ENCODE measurements around the gene PROM2. TPM values are rescaled to one million over a fixed set of nuclear protein-coding genes. Genes with fewer than 3 reads are reported as not detected.

PROM2 gene
- total RNA-seq, 1 donor from 2014 or later: 0.83 TPM

- no peak for DNase-seq (ENCODE audit: low spot score)
- intact Hi-C loops (cut with DNase I): no loop called here
Measured at GRCh38 chr2:95301876-95302641, 27.8 kb downstream of the PROM2 start.

GRCh38 chr2:95303191-95303919, 29.1 kb downstream of the PROM2 start:
- DNase-seq (ENCODE audit: low spot score): no peak
- intact Hi-C loops (cut with DNase I): no loop called here

DNA sequence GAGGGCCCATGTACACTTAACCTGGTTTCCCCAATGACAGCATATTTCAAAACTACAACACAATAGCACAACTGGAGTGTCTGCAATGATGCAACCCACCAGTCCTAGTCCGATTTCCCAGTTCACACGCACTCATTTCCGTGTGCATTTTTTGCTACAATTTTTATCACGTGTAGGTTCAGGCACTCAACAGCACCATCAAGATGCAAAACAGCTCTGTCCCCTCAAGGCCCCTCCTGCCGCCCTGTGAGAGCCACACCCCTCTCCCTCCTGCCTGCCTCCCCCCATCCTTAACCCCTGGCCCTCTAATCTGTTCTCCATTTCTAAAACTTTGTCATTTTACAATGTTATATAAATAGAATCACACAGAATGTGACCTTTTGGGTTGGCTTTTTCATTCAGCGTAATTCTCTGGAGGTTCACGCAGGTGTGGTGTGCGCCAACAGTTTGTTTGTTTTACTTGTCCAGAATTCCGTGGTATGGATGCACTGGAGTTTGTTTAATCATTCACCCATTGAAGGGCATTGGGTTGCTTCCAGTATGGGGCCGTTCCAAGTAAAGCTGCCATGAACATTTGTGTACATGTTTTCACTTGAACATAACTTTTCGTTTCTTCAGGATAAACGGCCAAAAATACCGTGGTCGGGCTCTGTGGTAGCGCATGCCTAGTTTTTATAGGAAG, 31.3 kb downstream of the PROM2 start:
- no peak for DNase-seq (ENCODE audit: low spot score)
- intact Hi-C loops (cut with DNase I): no loop called here

DNA sequence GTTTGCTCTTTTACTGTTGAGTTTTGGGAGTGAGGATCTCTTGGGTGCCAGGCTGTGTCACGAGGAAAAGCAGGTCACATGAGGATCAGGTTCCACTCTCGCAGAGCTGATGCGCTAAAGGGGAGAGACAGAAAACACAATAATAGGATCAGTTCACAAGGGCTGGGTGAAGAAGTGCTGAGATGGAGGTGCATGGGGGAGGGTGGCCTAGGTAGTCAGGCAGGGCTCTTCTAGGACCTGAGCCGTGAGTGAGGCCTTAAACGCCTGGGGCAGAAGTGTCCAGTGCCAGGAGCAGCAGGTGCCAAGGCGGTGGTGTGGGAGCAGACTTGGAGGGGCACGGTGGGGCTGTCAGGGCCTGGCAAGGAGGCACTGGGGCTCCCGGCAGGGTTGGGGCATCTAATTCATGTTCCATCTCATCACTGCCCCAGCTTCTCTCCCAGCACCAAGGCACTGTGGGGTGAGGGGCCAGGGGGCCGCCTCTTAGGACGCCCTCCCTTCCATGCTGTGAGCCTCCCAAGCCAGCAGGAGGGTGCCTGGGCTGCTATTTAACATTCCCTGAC, 32.2 kb downstream of the PROM2 start:
- intact Hi-C loops (cut with DNase I): no loop called here
- no peak for DNase-seq (ENCODE audit: low spot score)

DNA sequence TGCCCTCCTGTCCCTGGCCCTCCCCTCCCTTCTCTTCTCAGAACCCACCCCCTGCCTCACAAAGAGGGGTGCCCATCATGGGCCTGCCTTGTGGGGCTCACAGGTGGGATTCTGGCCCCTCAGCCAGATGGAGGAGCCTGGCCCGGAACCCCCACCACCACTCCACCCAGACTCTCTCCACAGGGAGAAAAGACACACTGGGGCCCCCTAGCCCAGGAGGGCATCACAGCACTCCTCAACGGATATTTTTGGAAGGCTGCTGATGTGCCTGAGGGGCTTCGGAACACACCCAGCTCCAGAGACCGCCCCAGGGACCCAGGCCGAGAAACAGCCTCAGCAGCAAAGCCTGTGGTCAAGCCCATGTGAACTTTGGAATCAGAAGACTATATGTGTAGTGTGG, 32.8 kb downstream of the PROM2 start:
- intact Hi-C loops (cut with DNase I): no loop called here
- DNase-seq (ENCODE audit: low spot score): no peak

DNA sequence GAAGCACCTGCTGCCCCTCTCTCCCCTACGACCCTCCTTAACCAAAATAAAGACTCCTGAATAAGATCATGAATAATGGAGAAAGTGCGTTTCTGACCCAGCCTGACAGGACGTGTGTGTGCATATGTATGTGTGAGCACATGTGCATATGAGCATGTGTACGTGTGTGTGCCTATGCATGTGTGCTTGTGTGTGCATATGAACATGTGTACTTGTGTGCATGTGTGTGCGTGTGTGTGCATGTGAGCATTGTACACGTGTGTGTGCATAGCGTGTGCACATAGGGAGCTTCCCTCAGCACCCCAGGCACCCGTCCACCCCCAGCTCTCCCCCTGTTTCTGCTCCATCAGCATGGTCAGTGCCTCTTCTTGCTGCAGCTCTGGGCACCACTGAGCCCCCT, 33.6 kb downstream of the PROM2 start:
- intact Hi-C loops (cut with DNase I): no loop called here
- DNase-seq (ENCODE audit: low spot score): no peak

DNA sequence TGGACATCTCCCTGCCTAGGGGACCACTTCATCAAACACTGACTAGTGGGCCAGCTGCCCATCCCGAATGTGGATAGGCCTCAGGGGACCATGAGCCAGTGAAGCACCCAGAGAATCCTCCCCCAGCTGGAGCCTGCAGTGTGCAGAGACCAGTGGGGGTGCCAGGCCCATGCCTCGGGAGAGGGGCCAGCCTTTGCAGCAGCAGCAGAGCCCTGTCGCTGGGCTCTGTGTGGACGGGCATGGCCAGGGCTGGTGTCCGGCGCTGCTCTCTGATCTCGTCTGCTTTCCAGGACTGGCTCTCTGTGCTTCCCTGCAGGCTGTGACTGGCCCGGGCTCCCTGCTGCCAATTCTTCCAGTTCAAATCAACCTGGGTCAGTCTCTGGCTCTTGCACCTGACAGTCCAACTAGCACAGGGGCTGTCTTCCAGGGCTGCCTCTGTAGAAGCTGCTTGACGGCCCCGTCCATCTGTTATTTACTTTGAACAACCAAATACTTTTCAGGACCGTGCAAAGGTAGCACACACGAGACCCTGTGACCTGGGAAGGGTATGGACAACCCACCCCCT, 34.3 kb downstream of the PROM2 start:
- no peak for DNase-seq (ENCODE audit: low spot score)
- intact Hi-C loops (cut with DNase I): no loop called here

GRCh38 chr2:95309599-95309998, 35.4 kb downstream of the PROM2 start:
- no peak for DNase-seq (ENCODE audit: low spot score)
- intact Hi-C loops (cut with DNase I): no loop called here

GRCh38 chr2:95310216-95310615, 36.0 kb downstream of the PROM2 start:
- intact Hi-C loops (cut with DNase I): no loop called here
- DNase-seq (ENCODE audit: low spot score): no peak

- no peak for DNase-seq (ENCODE audit: low spot score)
- intact Hi-C loops (cut with DNase I): no loop called here
Measured at GRCh38 chr2:95310651-95311050, 36.4 kb downstream of the PROM2 start.

- no peak for DNase-seq (ENCODE audit: low spot score)
- intact Hi-C loops (cut with DNase I): no loop called here
Measured at GRCh38 chr2:95311815-95312542, 37.7 kb downstream of the PROM2 start.

DNA sequence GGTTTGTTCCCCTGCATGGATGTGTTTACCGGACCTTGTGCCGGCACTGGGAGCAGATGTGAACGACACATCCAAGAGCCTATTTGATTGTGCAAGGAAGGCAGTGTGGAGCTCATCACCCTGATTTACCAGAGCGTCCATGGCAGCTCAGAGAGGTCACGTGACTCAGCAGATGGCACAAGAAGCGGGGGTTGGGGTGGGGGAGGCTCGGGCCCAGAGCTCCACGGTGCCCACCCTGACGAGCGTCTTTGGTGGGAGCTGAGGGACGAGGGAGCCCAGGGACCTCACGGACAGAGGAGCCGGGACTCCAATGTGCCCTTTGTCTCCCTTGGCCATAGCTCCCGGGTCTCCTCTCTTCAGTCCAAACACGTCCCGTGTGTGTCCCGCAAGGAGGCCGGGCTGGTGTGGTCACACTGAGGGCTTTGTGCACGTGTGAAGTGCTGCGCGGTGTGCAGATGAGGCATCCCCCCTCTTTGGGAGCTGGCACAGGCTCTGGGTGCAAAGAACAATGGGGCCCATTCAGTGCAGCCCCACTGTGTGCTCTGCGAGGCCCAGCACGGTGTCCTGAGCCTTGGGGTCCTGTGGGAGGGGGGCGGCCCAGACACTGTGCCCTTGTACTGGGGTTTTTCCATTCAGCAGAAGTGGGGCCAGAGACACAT, 38.4 kb downstream of the PROM2 start:
- no peak for DNase-seq (ENCODE audit: low spot score)
- intact Hi-C loops (cut with DNase I): no loop called here

- no peak for DNase-seq (ENCODE audit: low spot score)
- intact Hi-C loops (cut with DNase I): loop anchor here (2.0 kb wide), 1 partner anchor 83 kb away; no protein-coding TSS in a partner anchor
Measured at GRCh38 chr2:95313296-95314131, 39.3 kb downstream of the PROM2 start.

GRCh38 chr2:95314598-95314963, 40.3 kb downstream of the PROM2 start:
- no peak for DNase-seq (ENCODE audit: low spot score)

DNA sequence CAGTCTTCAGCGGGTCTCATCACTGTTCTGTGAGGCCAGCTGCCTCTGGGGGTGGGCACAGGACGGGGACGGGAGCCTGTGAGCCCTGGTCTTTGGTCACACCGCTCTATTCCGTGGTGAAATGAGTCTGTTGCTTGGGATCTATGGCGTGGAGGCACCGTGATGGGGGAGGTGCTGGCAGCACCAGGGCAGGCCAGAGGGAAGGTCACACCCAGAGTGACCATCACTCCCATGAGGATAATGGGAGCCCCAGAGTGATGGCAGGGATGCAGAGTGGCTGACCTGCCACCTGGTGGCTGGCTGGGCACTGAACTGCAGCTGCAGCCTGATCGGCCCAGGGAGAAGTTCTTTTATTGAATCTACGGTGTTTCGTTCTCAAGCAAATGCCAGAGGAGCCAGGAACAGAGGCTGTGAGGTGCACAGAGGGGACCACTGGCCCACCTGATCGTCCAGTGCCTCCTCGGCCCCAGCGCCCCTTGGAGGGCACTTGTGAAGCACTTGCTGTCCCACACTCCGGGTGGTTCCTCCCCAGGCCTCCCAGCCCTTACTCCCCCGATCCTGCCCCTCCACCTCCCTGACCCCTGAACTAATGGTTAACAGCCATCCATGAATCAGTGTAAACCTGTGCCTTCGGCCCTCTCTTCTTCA, 40.8 kb downstream of the PROM2 start:
- intact Hi-C loops (cut with DNase I): loop anchor here (2.0 kb wide), 1 partner anchor 84 kb away; no protein-coding TSS in a partner anchor
- no peak for DNase-seq (ENCODE audit: low spot score)

More at GRCh38 chr2:95314598-95314963, 40.3 kb downstream of the PROM2 start:
- intact Hi-C loops (cut with DNase I): loop anchor here (2.0 kb wide), 1 partner anchor 84 kb away; no protein-coding TSS in a partner anchor

DNA sequence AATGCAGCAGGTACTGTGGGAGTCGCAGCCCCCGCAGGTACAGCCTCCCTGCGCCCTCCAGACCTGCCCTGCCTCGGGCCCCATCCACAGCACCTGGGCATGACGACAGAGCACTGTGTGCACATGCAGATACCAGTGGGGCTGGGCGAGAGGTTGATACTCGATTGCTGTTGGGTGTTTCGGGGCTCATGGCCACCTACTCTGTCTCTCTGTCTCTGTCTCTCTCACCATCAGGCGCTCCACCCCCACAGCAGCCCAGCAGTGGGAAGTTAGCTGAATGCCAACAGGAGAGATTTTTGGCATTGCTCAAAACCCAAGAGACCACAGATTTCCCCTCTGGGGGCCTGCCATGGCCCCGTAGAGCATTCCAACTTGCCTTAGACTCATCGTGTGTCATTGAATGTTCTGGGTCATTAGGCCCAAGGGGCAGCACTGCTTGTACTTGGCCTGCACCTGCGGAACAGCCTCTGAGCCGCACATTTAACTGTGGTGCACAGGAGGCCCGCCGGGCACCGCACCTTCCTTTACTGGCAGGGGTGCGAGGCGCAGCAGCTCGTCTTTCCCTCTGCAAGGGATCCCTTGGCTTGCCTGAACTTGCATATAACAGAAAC, 41.7 kb downstream of the PROM2 start:
- intact Hi-C loops (cut with DNase I): loop anchor here (2.0 kb wide), 1 partner anchor 85 kb away; no protein-coding TSS in a partner anchor
- no peak for DNase-seq (ENCODE audit: low spot score)
